ENCODE results near the gene RAB43. TPM values are rescaled to one million over a fixed set of nuclear protein-coding genes. Genes with fewer than 3 reads are reported as not detected.

The RAB43 gene
- polyA plus RNA-seq, 1 of the 3 experiments (the other 2 are of a cell fraction): 9.5 TPM

DNA sequence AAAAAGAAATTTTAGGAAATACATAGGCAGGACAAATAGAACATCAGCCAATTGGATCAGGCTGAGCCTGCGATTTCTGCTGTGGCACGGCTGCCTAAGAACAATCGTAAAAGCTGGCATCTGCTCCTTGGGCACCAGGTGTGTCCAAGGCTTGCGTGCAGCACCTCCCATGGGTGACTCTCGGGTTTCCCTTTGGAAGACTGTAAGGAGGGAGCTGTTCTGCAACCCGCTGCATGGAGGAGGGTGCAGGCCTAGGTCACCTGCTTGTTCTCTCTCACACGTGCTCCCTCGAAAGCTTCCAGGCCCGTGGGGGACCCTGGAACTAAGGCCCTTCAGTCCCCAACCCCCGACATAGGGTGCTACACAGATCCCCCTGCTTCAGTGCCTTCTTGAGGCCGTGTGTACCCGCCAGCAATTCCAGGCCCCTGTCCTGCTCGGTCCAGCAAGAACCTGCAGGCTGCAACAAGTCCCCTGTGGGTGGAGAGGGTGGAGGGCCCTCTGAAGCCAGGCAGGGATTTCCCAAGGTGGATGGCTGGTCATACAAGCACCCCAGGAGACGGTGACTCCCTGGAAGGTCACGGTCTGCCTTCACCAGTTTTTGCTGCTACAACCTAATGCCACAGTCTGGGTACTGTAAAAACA is 57.6 kb downstream of the RAB43 start:
- CTCF ChIA-PET: interaction anchor here (2.9 kb wide), 1 partner anchor 11 kb away, joined by 22 read pairs; no protein-coding TSS in a partner anchor
- H3K27ac ChIP-seq (ENCODE audit: low read depth in 2 of 2, low read length in 1 of 2): no peak overlapping the region
- no peaks in the 10 kb centered on the region for H3K9me2 ChIP-seq

More for the DNA sequence above, 57.6 kb downstream of the RAB43 start:
- no peaks in the 10 kb centered on the region for H3K79me2 ChIP-seq (ENCODE audit: insufficient read depth)
- H3K4me1 ChIP-seq (ENCODE audit: control insufficient read depth in 1 of 2, insufficient read depth in 2 of 2, low read depth in 1 of 2, low read length in 1 of 2): peaks cover 0 to 20% of the 10 kb centered on the region in 2 experiments; a peak in 1 of 4 replicates
- WGBS (ENCODE audit: low lambda C conversion rate): 69% methylated on average over 11 of the region's 15 CpGs
- H3K27me3 ChIP-seq (ENCODE audit: insufficient read depth): peaks cover 1% of the 10 kb centered on the region; the same call in 1 of the 2 replicates
- H3K4me3 ChIP-seq (ENCODE audit: low read depth in 2 of 2, low read length in 1 of 2): no peak overlapping the region
- POLR2A ChIA-PET: no interaction called here
- no peak for TF ChIP-seq TAF1 (IDR thresholded peaks at IDR 0.05; ENCODE audit: borderline replicate concordance, low read depth, low read length)
- no peak for TF ChIP-seq RXRA (IDR thresholded peaks at IDR 0.05; ENCODE audit: borderline replicate concordance, low read depth)
- TF ChIP-seq EP300 (IDR thresholded peaks at IDR 0.05; ENCODE audit: borderline replicate concordance in 1 of 2, low read depth in 1 of 2, low read length in 1 of 2): no peak
- no peak for TF ChIP-seq MEF2A (IDR thresholded peaks at IDR 0.05; ENCODE audit: borderline replicate concordance, low read depth)
- TF ChIP-seq, protein P1, sequence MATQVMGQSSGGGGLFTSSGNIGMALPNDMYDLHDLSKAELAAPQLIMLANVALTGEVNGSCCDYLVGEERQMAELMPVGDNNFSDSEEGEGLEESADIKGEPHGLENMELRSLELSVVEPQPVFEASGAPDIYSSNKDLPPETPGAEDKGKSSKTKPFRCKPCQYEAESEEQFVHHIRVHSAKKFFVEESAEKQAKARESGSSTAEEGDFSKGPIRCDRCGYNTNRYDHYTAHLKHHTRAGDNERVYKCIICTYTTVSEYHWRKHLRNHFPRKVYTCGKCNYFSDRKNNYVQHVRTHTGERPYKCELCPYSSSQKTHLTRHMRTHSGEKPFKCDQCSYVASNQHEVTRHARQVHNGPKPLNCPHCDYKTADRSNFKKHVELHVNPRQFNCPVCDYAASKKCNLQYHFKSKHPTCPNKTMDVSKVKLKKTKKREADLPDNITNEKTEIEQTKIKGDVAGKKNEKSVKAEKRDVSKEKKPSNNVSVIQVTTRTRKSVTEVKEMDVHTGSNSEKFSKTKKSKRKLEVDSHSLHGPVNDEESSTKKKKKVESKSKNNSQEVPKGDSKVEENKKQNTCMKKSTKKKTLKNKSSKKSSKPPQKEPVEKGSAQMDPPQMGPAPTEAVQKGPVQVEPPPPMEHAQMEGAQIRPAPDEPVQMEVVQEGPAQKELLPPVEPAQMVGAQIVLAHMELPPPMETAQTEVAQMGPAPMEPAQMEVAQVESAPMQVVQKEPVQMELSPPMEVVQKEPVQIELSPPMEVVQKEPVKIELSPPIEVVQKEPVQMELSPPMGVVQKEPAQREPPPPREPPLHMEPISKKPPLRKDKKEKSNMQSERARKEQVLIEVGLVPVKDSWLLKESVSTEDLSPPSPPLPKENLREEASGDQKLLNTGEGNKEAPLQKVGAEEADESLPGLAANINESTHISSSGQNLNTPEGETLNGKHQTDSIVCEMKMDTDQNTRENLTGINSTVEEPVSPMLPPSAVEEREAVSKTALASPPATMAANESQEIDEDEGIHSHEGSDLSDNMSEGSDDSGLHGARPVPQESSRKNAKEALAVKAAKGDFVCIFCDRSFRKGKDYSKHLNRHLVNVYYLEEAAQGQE (IDR thresholded peaks at IDR 0.05; ENCODE audit: low read depth, low read length): no peak
- no peak for TF ChIP-seq YY1 (IDR thresholded peaks at IDR 0.05; ENCODE audit: low read depth)
- TF ChIP-seq ZBTB33 (IDR thresholded peaks at IDR 0.05; ENCODE audit: borderline replicate concordance, low read depth): no peak
- TF ChIP-seq RCOR1 (IDR thresholded peaks at IDR 0.05; ENCODE audit: low read length): no peak
- TF ChIP-seq FOXM1 (IDR thresholded peaks at IDR 0.05; ENCODE audit: low read depth): no peak
- TF ChIP-seq, protein P2, sequence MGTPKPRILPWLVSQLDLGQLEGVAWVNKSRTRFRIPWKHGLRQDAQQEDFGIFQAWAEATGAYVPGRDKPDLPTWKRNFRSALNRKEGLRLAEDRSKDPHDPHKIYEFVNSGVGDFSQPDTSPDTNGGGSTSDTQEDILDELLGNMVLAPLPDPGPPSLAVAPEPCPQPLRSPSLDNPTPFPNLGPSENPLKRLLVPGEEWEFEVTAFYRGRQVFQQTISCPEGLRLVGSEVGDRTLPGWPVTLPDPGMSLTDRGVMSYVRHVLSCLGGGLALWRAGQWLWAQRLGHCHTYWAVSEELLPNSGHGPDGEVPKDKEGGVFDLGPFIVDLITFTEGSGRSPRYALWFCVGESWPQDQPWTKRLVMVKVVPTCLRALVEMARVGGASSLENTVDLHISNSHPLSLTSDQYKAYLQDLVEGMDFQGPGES (IDR thresholded peaks at IDR 0.05; ENCODE audit: low read depth, low read length): no peak
- TF ChIP-seq RFX5 (IDR thresholded peaks at IDR 0.05; ENCODE audit: low read length): no peak
- no peak for TF ChIP-seq TCF12 (IDR thresholded peaks at IDR 0.05)
- no peak for TF ChIP-seq SMC3 (IDR thresholded peaks at IDR 0.05; ENCODE audit: low read depth, low read length)
- DNase-seq: no peak
- no peaks in the 10 kb centered on the region for H3F3A ChIP-seq (replicated peaks; ENCODE audit: insufficient read depth)
- H3K9ac ChIP-seq: no peak overlapping the region
- no peaks in the 10 kb centered on the region for H4K20me1 ChIP-seq (ENCODE audit: insufficient read depth)
- no peak overlapping the region for H3K4me2 ChIP-seq
- H3K36me3 ChIP-seq (replicated peaks in 1 of 2; ENCODE audit: control insufficient read depth in 1 of 2, insufficient read depth in 2 of 2, low read length in 1 of 2): no peaks in the 10 kb centered on the region
- H2AFZ ChIP-seq (ENCODE audit: low read depth): no peak overlapping the region
- H3K9me3 ChIP-seq: no peaks in the 10 kb centered on the region
